Measurements from ENCODE around the gene NAA20.
A peak's percentile ranks its signal among the peaks of the same experiment; 100 is the strongest.

The NAA20 gene

DNA sequence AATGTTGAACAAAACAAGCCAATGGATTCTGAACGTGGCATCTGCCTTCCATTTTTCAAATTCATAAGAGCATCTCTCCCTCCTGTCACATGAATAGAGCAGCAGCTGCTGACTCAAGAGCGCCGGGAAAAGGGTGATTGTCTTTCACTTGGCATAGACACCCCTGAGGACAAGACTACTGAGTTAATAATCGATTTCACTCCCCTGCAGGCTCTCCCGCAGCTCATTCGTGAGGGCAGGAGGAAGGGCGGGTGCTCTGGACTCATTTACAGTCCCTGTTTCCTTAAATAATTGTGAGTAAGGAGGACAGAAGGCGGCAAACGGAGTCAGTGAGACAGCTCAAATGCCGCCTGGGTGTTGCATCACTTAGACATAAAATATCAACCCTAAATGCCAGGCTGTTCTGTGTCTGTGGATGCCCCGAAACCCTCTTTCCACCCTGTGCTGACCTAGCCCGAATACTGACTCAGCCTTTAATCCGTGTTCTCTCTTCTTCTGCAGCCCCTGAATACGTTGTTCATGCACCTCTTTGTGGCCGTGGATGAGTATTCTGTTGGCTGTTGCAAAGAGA, 56.7 kb downstream of the NAA20 start:
- no peak for TF ChIP-seq CTCF (IDR thresholded peaks at IDR 0.05; ENCODE audit: control insufficient read depth, extremely low read depth, insufficient read depth)
- no peak overlapping the region for H3K4me3 ChIP-seq (ENCODE audit: low read depth, low read length)
- DNase-seq (ENCODE audit: low read depth): no peak

DNA sequence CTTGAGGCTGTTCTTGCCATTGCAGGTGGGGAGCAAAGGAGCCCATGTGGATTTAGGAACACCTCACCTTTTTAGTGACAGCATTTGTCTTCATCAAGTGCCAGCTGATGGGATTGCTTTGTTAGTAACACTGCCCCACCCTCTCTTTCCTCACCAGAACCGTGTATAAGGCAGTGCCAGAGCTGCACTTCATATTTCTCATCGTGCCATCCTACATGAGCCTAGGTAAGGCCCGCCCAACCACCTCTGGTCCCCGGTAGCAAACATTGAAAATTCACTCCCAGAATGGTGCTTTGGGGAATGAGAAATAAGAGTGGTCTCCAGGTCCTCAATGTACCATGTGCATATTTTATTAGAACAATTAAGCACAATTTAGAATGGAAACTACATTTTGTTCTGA, 57.9 kb downstream of the NAA20 start:
- TF ChIP-seq CTCF (IDR thresholded peaks at IDR 0.05; ENCODE audit: control insufficient read depth, extremely low read depth, insufficient read depth): no peak
- DNase-seq (ENCODE audit: low read depth): no peak
- no peak overlapping the region for H3K4me3 ChIP-seq (ENCODE audit: low read depth, low read length)

DNA sequence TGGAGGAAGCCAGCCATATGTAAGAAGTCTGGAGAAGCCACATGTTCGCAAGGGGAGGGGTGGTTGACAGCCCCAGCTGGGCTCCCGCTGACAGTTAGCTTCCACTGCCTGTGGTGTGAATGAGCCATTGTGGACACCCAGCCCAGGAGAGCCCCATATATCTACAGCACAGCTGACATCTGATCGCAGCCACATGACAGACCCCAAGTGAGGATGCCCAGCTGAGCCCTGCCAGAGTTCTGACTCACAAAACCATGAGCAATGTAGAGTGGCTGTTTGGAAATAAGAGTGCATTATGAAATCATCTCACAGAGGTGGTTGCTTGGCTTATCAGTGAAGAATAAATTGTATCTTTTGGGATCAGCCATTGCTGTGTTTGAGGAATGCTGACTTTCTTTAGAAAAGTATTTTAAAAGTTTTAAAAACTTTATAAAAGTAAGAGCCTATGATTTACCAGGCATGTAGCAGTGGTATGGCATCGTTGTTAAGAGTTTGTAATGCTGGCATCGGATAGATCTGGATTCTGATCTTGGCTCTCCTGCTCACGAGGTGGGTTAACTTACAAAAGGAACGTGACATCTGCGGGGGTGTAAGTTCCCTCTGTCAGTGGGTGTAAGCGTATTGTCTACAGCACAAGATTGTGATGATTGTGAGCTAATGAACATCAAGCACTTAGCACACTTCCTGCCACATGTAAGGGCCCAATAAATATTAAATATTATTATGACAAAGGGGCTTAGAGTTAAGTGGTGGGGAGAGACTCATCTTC, 59.3 kb downstream of the NAA20 start:
- no peak for DNase-seq (ENCODE audit: low read depth)
- H3K4me3 ChIP-seq (ENCODE audit: low read depth, low read length): no peak overlapping the region
- no peak for TF ChIP-seq CTCF (IDR thresholded peaks at IDR 0.05; ENCODE audit: control insufficient read depth, extremely low read depth, insufficient read depth)

GRCh38 chr20:20078041-20078440, 60.9 kb downstream of the NAA20 start:
- H3K4me3 ChIP-seq (ENCODE audit: low read depth, low read length): no peak overlapping the region
- TF ChIP-seq CTCF (IDR thresholded peaks at IDR 0.05; ENCODE audit: control insufficient read depth, extremely low read depth, insufficient read depth): no peak
- no peak for DNase-seq (ENCODE audit: low read depth)

- H3K4me3 ChIP-seq (ENCODE audit: low read depth, low read length): no peak overlapping the region
- no peak for TF ChIP-seq CTCF (IDR thresholded peaks at IDR 0.05; ENCODE audit: control insufficient read depth, extremely low read depth, insufficient read depth)
- peak; percentile 38 for DNase-seq (ENCODE audit: low read depth)
Observed at GRCh38 chr20:20079102-20079784, 62.1 kb downstream of the NAA20 start.
